HG03060 (cell line): ENCODE measurements around the gene OLFM4.

Source experiments
- ATAC-seq: cut with Tn5 transposase; IDR thresholded peaks from one replicate; pipeline ENCODE4 v1.9.1; 2021; ENCODE audit warnings: low read depth, moderate number of reproducible peaks; ENCODE audit not compliant: unreplicated experiment

The OLFM4 gene

DNA sequence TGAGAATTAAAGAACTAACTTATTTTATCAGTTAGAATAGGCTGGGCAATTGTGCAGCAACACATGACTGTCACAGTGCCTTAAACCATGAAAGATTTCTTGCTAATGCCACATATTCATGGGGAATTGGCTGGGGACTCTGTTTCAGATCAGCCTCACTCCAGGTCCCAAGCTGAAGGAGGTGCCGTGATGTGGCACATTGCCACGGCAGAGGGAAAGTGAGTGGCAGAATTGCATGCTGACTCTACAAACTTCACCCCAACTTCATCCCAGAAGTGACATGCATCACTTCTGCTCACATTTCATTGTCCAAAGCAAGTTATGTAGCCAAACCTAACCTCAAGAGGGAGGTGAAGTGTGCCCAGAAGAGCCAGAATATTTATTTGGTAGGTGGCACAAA, 37.8 kb downstream of the OLFM4 start:
- no peak for ATAC-seq

DNA sequence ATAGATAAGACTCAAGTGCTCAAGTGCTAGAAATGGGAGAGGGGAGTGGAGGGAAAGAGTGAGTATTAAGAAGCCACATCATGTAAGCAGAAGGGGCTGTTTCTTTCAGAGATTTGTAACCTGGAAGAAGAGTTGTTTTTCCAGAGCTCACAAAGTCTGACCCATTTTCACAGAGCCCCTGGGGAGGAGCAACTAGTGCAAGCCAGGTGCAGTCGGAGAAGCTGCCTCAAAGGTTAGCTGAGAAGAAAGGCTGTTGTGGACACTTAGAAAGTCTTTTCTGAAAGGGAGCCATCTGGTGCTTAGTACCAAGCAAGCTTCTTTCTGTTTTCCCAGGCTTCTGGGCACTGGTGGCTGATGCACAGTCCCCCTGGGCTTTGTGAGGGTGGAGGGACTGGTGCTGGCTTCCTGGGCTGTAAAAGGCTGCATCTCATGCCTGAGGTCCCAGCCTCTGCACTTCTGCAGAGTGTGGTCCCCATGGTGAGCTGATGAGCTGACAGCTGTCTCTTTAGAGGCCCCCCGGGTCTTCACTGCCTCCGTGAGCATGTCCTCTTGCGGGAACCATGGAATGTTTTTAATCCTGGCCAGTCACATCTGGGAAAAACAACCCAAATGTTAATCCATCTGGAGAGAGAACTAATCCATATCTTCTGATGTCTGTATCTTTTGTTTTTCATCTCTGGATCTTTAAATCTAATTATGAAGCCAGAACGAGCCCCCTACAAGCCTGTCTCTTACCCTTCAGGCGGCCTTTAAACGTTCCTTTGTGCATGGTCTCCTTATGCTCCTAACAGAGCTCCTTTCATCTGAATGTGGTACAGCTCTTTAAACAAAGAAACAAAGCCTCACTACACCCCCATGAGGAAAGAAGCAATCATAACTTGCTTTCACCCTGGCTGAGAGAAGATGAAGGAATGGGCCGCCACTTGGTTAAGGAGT, 40.2 kb downstream of the OLFM4 start:
- no peak for ATAC-seq

DNA sequence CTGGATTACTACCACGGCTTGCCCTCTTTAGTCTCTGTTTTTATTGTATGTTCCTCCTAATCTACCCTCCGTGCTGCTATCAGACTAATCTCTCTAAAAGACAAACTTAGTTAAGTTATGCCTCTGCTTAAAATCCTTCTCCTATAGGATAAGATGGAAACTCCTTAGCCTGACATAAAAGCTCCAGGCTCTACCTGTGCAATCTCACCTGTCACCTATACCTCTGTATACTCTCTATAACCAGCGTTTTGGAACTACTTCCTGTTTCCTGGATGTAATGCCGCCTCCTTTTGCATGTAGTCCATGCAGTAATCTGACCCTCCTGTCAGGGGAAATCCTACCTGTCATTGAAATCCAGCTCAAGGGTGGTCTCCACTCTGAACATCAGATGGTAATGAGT, 41.2 kb downstream of the OLFM4 start:
- no peak for ATAC-seq

DNA sequence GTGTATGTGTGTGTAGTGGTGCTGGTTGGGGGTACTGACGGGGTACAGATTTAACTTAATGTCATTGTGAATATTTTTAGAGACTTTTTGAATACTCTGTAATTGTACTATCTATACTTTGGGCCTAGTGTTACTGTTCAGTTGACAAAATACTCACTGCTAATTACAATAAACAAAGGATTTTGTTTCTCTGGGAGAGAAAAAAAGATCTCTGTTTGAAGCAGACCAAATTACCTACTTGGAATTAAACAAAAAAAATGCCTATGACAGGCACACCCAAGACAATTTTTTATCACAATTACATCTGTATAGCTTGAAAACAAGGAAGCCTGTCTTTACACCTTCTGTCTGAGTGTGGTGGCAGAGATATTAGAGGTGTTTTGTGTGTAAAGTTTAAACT, 45.1 kb downstream of the OLFM4 start:
- ATAC-seq, result no peak

DNA sequence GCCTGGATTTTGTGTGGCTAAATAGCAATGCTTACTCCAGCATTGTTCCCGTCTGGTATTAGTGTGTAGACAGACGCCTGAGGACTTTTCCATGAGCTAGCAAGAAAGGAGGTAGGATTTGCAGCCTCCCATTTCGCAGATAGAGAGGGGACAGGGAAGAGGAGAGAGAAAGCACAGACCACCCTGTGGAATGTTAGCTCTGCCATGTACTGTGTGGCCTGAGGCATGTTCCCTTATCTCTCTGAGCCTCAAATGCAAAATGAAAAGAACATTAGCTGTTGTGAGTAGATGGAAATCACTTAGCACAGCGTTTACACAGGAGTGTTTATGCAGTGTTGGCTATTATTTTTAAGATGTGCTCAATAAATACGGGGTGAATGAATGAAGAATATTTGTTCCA, 45.5 kb downstream of the OLFM4 start:
- no peak for ATAC-seq

DNA sequence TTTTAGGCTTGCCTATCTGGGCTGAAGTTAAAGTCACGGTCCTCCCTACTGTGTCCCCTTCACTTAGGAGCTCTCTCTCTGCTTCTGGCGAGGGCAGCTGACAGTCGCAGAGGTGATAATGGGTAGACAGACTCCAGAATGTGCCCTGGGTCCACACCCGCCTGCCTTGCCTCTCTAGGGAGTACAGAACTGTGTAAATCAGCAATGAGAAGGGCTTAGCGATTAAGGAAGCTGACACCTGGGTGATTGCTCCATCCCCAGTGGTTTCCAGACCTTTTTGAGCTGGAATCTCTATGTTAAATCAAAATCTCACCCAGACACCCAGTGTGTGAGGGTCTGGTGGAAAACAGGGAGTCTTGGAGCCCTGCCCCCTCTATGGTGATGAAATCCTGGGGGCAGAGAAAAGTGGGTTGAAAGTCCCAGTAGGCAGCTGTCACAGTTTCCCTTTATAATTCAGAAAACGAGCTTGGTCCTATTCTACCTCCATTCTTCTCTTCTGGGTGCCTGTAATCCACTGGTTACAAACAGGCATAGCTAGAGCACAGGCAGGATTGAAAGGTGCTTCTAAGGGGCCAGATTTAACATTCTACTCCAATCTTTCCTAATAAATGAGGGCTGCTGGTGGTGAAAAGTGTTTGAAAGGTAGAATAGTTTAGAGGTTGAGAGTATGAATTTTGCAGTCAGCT, 46.9 kb downstream of the OLFM4 start:
- ATAC-seq, result no peak

DNA sequence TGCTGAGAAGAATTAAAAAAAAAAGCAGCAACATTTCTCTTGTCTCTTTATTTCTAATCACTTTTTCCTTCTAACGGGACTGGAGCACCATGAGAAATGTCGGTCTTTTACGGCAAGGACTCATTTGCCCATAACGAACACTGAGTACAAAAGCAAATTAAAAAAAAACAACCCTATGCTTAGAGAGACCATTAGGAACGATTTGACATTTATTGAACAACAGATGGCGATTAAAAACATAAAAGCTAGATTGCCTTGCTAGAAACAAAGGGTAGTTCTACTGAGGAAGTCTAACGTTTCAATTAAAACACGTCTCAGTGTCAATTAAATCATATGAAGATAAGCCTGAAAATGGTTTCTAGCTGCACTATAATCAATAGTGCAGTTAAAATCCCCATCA, 51.1 kb downstream of the OLFM4 start:
- no peak for ATAC-seq

DNA sequence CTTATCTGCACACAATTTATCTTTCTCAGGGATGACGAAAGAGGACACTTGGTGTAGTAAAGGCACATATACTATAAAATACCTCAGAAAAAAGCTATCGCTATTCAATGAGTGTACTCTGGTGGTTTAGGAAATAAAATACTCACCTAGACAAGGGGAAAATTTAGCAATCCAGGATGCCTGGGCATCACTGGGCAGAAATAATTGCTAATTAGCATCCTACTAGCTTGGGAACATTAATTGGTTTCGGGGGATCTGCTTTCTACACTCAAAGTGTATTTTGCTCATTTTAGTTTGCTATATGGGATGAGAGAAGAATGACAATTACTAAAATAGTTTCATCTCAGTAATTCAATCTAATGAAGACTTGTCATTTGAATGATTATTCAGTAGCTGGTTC, 60.3 kb downstream of the OLFM4 start:
- no peak for ATAC-seq

DNA sequence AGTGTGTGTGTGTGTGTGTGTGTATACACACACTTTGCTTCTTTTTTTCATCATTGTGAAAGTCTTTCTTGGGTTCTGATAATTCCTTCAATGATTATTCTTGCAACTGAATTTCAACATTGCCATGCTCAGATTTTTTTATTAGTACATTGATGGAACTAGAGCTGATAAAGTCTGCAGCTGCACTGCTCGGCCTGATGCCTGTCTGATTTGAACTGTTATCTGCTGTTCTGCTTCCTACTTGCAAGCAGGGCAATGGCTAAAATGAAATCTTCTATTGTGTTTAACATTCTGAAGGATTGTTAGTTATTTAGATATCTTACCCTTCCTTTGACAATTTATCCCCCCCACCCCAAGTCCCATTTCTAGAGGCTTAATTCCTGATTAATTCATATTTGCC, 61.3 kb downstream of the OLFM4 start:
- no peak for ATAC-seq

DNA sequence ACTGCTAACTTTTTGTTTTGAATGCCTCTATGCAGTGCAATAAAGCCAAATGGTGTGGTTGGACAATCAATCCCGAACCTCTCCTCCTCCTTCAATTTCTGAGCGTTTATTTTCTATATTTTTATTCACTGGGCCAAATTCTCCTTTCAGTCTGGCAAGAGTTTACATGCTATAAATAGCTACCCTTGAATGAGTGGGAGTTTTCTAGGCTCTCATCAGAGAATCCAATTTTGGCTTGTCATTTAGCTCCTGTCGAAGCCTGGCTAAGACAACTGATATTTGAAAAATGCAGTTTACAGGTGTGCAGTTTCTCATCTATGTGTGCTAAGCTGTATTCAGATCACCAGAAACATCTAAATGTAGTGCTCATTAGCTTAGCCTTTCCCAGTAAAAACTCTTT, 61.8 kb downstream of the OLFM4 start:
- no peak for ATAC-seq

DNA sequence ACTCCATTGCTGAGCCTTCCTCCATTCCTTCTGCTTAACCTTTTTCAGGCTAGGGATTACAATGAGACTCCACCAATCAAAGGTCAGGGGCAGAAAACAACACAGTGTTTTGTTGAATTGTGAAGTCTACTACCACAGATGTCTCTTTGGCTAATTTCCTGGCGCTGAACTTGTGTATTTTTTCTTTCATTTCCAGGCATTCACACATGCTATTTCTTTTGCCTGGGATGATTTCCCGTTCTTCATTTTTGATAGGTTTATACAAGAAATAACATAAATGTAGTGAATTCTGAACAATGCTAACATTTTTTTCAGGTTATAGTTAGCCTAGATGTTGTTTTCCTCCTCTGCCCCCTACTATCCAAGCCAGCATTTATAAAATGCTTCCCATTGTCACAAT, 64.3 kb downstream of the OLFM4 start:
- no peak for ATAC-seq

DNA sequence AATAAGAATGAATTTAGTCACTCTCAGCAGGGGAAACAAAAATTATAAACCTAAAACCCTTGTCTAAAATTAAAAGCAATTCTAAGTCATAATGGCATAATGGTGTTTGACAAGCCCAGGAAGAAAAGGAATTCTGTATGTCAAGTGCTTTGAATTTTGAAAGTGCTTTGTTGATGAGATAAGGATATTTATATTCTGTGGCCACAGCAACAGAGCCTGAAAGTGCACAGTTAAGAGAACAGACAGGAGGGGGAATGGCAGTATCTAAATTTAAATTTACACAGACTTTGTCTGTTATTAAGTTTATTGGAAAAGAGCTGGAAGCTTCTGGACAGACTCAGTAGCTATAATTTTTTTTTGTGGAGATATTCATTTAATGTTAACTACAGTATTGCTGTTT, 69.8 kb downstream of the OLFM4 start:
- no peak for ATAC-seq

DNA sequence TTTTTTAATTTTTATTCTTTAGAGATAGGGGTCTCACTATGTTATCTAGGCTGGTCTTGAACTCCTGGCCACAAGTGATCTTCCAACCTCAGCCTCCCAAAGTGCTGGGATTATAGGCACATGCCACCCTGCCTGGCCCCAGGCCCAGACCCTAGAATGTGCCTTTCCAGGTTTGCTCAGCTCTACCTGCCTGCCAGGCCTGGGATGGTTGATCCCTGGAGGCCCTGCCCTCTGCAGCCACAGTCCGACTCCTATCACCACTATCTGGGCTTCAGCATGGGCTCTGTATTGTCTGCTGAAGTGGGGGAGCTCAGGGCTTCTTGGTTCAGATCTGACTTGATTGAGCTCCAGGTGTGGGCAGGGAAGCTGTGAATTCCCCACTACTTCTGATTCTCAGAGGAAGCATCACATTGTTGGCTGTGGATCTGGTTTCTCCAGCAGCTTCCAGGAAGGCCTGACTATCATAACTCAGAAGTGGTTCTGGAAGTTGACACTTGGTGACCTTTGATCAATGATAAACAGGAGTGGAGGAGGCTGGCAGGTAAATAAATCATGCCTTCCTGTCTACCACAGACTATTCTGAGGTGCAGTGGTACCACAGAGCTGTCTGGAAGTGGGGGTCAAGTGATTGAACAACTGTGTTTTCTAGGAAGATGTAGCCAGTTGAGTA, 71.9 kb downstream of the OLFM4 start:
- no peak for ATAC-seq
